H1 (cell line): ENCODE data around the gene RPL18A.

Experiments used
- ATF3 ChIP-seq: IDR thresholded peaks from 2 replicates; pipeline ENCODE4 v1.6.1; 2011; ENCODE audit warnings: low read depth, mild to moderate bottlenecking, low read length; ENCODE audit not compliant: insufficient read depth
- CBX5 ChIP-seq: fragments of 300-800, 300-1000 bp; sonication (generic); IDR thresholded peaks from 2 replicates; pipeline ENCODE4 v1.7.1; 2016; ENCODE audit warnings: antibody characterized with exemption, low read length, low read depth
- CBX8 ChIP-seq: fragments of 300-800, 300-1000 bp; sonication (generic); IDR thresholded peaks from 2 replicates; pipeline ENCODE4 v1.7.1; 2016; ENCODE audit warnings: low read depth, low read length, borderline replicate concordance
- CTCF ChIP-seq, 3 experiments: IDR thresholded peaks; 1 replicate in 2 of 3; 2 replicates in 1 of 3; pipeline versions ENCODE4 v1.5.1 to v1.6.1; 2011; ENCODE audit warnings: low read length in 3 of 3, mild to moderate bottlenecking in 3 of 3, inconsistent platforms in 2 of 3, low read depth in 1 of 3, moderate library complexity in 1 of 3; ENCODE audit not compliant: insufficient read depth in 1 of 3; ENCODE audit errors: control extremely low read depth in 1 of 3
- EP300 ChIP-seq, 2 experiments: IDR thresholded peaks; 1 replicate in 1 of 2; 2 replicates in 1 of 2; pipeline ENCODE4 v1.6.1; 2011 to 2012; ENCODE audit warnings: low read depth in 2 of 2, low read length in 2 of 2, mild to moderate bottlenecking in 2 of 2, borderline replicate concordance in 1 of 2, inconsistent platforms in 1 of 2, moderate library complexity in 1 of 2
- EZH2 ChIP-seq: fragments of 200-600 bp; sonication (generic); IDR thresholded peaks from 2 replicates; pipeline ENCODE4 v1.7.1; 2012; ENCODE audit warnings: low read depth, mild to moderate bottlenecking, moderate library complexity, low read length, inconsistent platforms; ENCODE audit not compliant: severe bottlenecking
- GABPA ChIP-seq: IDR thresholded peaks from 2 replicates; pipeline ENCODE4 v1.6.1; 2011; ENCODE audit warnings: mild to moderate bottlenecking, low read length, moderate library complexity, borderline replicate concordance; ENCODE audit not compliant: insufficient read depth
- JUND ChIP-seq: IDR thresholded peaks from 2 replicates; pipeline ENCODE4 v1.6.1; 2011; ENCODE audit warnings: mild to moderate bottlenecking, improper control_type of control experiment, low read length
- KDM5A ChIP-seq: fragments of 200-600 bp; IDR thresholded peaks from 2 replicates; pipeline ENCODE4 v1.7.1; 2012; ENCODE audit warnings: mild to moderate bottlenecking, low read length, inconsistent platforms, mixed read lengths
- MAX ChIP-seq: IDR thresholded peaks from 2 replicates; pipeline ENCODE4 v1.6.1; 2012; ENCODE audit warnings: inconsistent platforms
- RAD21 ChIP-seq, 2 experiments: IDR thresholded peaks in 1 of 2; conservative IDR thresholded peaks in 1 of 2; 2 replicates each; pipeline ENCODE4 v1.6.1; 2011; ENCODE audit warnings: low read depth in 2 of 2, low read length in 2 of 2, improper control_type of control experiment in 1 of 2, inconsistent platforms in 1 of 2, mild to moderate bottlenecking in 1 of 2, moderate library complexity in 1 of 2
- SRF ChIP-seq: IDR thresholded peaks from 2 replicates; pipeline ENCODE4 v1.6.1; 2011; ENCODE audit warnings: mild to moderate bottlenecking, low read depth, low read length, moderate library complexity
- TCF12 ChIP-seq: IDR thresholded peaks from 2 replicates; pipeline ENCODE4 v1.6.1; 2011; ENCODE audit warnings: low read depth, mild to moderate bottlenecking, low read length
- ZNF274 ChIP-seq: IDR thresholded peaks from 2 replicates; pipeline ENCODE4 v1.7.0; 2012; ENCODE audit warnings: low read length, borderline replicate concordance; ENCODE audit errors: extremely low read depth

GRCh38 chr19:17883627-17884410, 24.1 kb downstream of the RPL18A start:
- TF ChIP-seq CBX8: no peak
- TF ChIP-seq CTCF (IDR thresholded peaks at IDR 0.05; ENCODE audit: control extremely low read depth in 1 of 3, insufficient read depth in 1 of 3, low read depth in 1 of 3, low read length in 3 of 3): no peak
- TF ChIP-seq ZNF274: no peak
- no peak for TF ChIP-seq RAD21 (IDR thresholded peaks at IDR 0.05 in 1 of 2, conservative IDR thresholded peaks at IDR 0.05 in 1 of 2; ENCODE audit: low read depth in 2 of 2, low read length in 2 of 2)
- TF ChIP-seq KDM5A: no peak
- no peak for TF ChIP-seq SRF
- no peak for TF ChIP-seq EP300 (IDR thresholded peaks at IDR 0.05; ENCODE audit: borderline replicate concordance in 1 of 2, low read depth in 2 of 2, low read length in 2 of 2)
- no peak for TF ChIP-seq JUND
- no peak for TF ChIP-seq ATF3
- no peak for TF ChIP-seq CBX5
- no peak for TF ChIP-seq TCF12
- no peak for TF ChIP-seq MAX
- TF ChIP-seq GABPA: no peak
- no peak for TF ChIP-seq EZH2
